RWPE2 (cell line): ENCODE data around the gene ERFE.

Experiments used
- ATAC-seq: fragments of 200-7000 bp; cut with Tn5 transposase; 3 replicates; pipeline ENCODE4 v1.9.1; 2021; ENCODE audit warnings: low read depth
- DNase-seq: peaks from one replicate; pipeline ENCODE4 v3.0.0-alpha.2; 2020; ENCODE audit warnings: low spot score
- H3K27ac ChIP-seq: fragments of 450-650 bp; 2 replicates; pipeline ENCODE4 v1.5.1; 2017; ENCODE audit warnings: mild to moderate bottlenecking; ENCODE audit not compliant: poor library complexity, severe bottlenecking
- H3K27me3 ChIP-seq: fragments of 250-450 bp; sonication (Bioruptor Pico); 2 replicates; pipeline ENCODE4 v1.5.1; 2021; ENCODE audit warnings: mild to moderate bottlenecking, moderate library complexity; ENCODE audit not compliant: insufficient read depth, poor library complexity, severe bottlenecking
- H3K36me3 ChIP-seq: fragments of 250-450 bp; sonication (Bioruptor Pico); 2 replicates; pipeline ENCODE4 v1.5.1; 2020; ENCODE audit warnings: low read depth, mild to moderate bottlenecking, moderate library complexity
- H3K4me1 ChIP-seq: fragments of 250-450 bp; sonication (Bioruptor Pico); 2 replicates; pipeline ENCODE4 v1.5.1; 2021; ENCODE audit warnings: mild to moderate bottlenecking, moderate library complexity; ENCODE audit not compliant: insufficient read depth, poor library complexity, severe bottlenecking
- H3K4me3 ChIP-seq: fragments of 250-450 bp; sonication (Bioruptor Pico); 2 replicates; pipeline ENCODE4 v1.5.1; 2021; ENCODE audit warnings: mild to moderate bottlenecking, moderate library complexity; ENCODE audit not compliant: severe bottlenecking
- H3K9me3 ChIP-seq: fragments of 250-450 bp; sonication (Bioruptor Pico); 2 replicates; pipeline ENCODE4 v1.5.1; 2021; ENCODE audit warnings: mild to moderate bottlenecking, moderate library complexity; ENCODE audit not compliant: severe bottlenecking
- TF ChIP-seq, protein P1 (sequence below): fragments of 450-650 bp; IDR thresholded peaks from one replicate; pipeline ENCODE4 v1.5.1; 2017; ENCODE audit warnings: mild to moderate bottlenecking, moderate library complexity; ENCODE audit not compliant: poor library complexity, severe bottlenecking

The ERFE gene

DNA sequence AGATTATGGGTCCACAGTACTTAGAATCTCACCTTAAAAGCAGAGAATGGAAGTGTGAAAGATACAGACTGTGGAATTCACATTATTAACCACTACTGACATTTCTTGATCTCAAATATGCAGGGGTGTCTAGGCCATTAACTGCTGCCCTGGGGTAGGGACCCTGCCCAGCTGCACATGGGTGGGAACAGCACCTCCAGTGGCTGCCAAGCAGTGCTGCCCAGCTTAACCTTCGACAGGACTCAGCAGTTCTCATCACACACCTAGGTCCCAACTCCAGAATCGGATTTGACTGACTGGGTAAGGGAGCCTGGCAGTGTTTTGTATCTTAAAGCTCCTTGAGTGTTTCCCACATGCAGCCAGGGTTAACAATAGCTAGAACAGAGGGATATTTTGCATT is 14.9 kb downstream of the ERFE start:
- TF ChIP-seq, protein P1, sequence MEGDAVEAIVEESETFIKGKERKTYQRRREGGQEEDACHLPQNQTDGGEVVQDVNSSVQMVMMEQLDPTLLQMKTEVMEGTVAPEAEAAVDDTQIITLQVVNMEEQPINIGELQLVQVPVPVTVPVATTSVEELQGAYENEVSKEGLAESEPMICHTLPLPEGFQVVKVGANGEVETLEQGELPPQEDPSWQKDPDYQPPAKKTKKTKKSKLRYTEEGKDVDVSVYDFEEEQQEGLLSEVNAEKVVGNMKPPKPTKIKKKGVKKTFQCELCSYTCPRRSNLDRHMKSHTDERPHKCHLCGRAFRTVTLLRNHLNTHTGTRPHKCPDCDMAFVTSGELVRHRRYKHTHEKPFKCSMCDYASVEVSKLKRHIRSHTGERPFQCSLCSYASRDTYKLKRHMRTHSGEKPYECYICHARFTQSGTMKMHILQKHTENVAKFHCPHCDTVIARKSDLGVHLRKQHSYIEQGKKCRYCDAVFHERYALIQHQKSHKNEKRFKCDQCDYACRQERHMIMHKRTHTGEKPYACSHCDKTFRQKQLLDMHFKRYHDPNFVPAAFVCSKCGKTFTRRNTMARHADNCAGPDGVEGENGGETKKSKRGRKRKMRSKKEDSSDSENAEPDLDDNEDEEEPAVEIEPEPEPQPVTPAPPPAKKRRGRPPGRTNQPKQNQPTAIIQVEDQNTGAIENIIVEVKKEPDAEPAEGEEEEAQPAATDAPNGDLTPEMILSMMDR, result no peak
- no peak for ATAC-seq
- peaks cover 61% of the 10 kb centered on the region for H3K36me3 ChIP-seq
- H3K4me3 ChIP-seq, result no peak overlapping the region
- H3K4me1 ChIP-seq, result peaks cover 27% of the 10 kb centered on the region
- H3K9me3 ChIP-seq, result no peaks in the 10 kb centered on the region
- no peak overlapping the region for H3K27ac ChIP-seq
- H3K27me3 ChIP-seq, result no peaks in the 10 kb centered on the region
- no peak for DNase-seq

DNA sequence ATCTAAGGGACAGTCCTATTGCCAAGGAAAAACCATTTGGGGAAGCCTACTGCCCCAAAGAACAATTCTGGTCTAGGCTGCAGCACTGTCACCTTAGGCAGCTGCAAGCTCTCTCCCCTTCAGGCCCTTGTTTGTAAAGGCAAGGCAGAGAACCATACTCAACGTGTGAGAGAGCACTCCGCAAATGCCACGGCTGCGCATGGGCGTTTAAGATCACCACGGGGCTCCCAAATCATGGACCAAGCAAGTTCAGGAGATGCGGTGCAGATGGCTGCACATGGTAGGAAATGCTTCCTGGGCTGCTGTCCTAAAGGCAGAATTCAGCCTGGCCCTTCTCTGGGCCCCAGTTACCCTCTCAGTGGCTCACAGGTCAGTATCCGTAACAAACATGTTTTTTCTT is 15.5 kb downstream of the ERFE start:
- TF ChIP-seq, protein P1, result no peak
- no peaks in the 10 kb centered on the region for H3K27me3 ChIP-seq
- no peaks in the 10 kb centered on the region for H3K9me3 ChIP-seq
- no peak overlapping the region for H3K4me3 ChIP-seq
- DNase-seq (no peak), ATAC-seq (no peak)
- H3K27ac ChIP-seq, result no peak overlapping the region
- peaks cover 21% of the 10 kb centered on the region for H3K4me1 ChIP-seq
- peaks cover 61% of the 10 kb centered on the region for H3K36me3 ChIP-seq

DNA sequence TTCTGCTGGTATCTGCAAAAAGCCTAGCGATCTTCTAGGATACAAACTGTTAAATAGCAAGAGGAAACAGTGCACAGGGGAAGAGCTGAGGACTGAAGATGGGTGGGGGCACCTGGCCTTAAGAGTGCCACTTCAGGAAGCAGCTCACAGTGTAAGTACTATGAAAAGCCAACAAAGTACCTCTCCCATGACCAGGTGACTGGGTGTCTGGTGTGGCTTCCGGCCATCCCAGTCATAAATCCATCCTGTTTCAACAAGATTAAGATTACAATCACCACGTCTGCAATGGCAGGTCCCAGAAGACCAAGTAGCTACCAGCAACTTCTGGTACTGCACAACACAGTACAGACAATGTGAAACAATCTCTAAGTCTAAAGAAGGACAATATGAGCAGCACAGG is 15.9 kb downstream of the ERFE start:
- H3K9me3 ChIP-seq, result no peaks in the 10 kb centered on the region
- ATAC-seq (no peak), DNase-seq (no peak)
- TF ChIP-seq, protein P1, result no peak
- peaks cover 17% of the 10 kb centered on the region for H3K4me1 ChIP-seq
- no peak overlapping the region for H3K4me3 ChIP-seq
- no peaks in the 10 kb centered on the region for H3K27me3 ChIP-seq
- peaks cover 64% of the 10 kb centered on the region for H3K36me3 ChIP-seq
- H3K27ac ChIP-seq, result no peak overlapping the region

DNA sequence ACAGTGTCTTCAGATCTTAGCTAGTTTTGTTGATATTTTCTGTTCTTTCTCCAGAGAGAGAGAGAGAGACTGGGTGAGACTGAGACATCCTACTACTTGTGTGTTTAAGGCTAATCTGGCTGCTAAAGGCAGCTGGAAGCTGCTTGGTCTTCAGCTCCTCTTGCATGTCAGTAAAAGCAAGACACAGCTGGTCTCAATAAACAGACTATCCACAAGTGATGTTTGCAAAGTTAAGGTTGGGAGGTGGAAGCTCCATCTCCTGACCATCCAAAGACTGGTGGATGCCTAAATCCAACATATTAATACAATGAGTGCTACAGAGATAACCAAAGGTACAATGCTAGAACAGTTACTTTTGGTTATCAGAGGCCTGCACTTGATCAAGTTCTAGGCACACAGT is 17.8 kb downstream of the ERFE start:
- no peaks in the 10 kb centered on the region for H3K9me3 ChIP-seq
- no peak for DNase-seq
- H3K4me1 ChIP-seq, result no peaks in the 10 kb centered on the region
- H3K27me3 ChIP-seq, result no peaks in the 10 kb centered on the region
- no peak for ATAC-seq
- no peak overlapping the region for H3K27ac ChIP-seq
- peaks cover 66% of the 10 kb centered on the region for H3K36me3 ChIP-seq
- TF ChIP-seq, protein P1, result no peak
- H3K4me3 ChIP-seq, result no peak overlapping the region

DNA sequence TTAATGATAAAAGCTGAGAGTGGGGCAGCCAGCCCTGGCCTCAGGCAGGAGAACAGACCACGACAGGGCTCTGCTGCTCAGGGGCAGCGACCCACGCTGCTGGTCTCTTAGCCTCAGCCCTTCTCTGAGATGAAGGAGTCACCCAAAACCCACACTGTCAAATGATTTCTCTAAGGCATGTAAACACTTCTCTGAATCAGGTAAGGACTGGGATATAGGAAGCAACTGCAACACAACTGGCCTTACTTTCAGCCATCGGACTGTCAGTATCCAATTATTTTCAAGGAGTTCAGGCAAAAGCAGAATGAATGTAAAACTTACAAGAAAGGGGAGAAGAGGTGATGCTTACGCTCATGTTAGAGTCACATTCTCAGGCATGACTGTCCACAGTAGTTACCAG is 21.8 kb downstream of the ERFE start:
- no peaks in the 10 kb centered on the region for H3K9me3 ChIP-seq
- no peak overlapping the region for H3K4me3 ChIP-seq
- no peak overlapping the region for H3K27ac ChIP-seq
- TF ChIP-seq, protein P1, result no peak
- H3K36me3 ChIP-seq, result peaks cover 86% of the 10 kb centered on the region
- DNase-seq, result no peak
- H3K4me1 ChIP-seq, result no peaks in the 10 kb centered on the region
- H3K27me3 ChIP-seq, result no peaks in the 10 kb centered on the region
- no peak for ATAC-seq
